ENCODE results near the gene AMOT.

- TF ChIP-seq CTCF (conservative IDR thresholded peaks at IDR 0.05; ENCODE audit: low read depth, low read length) (no peak), EZH2 (IDR thresholded peaks at IDR 0.05; ENCODE audit: low read length, unreplicated experiment) (no peak)
Observed at GRCh38 chrX:112839856-112840255, 775 bp downstream of the AMOT start.

Measured in PC-3 (cell line).